Renal cortical epithelial cell (primary cell): Measurements from ENCODE around the gene WSCD2. TPM values are rescaled to one million over a fixed set of nuclear protein-coding genes. Genes with fewer than 3 reads are reported as not detected.
"Not testable (repeated sequence)": the region's sequence is repeated elsewhere in the genome, so short reads cannot be mapped to it uniquely, and the experiment has no call there.

ENCODE experiments used
- DNase-seq: peaks from one replicate; pipeline ENCODE4 v3.0.0-alpha.2; 2011; ENCODE audit warnings: low read depth
- total RNA-seq: library from RNA; depleted of rRNA; stranded (reverse); fragments of >200 nt; gene quantifications from 2 replicates; pipeline ENCODE4 v1.2.3, GENCODE V29; 2014

The WSCD2 gene
- total RNA-seq, 1 donor from 2014 or later = not detected

- no peak for DNase-seq
Measured at GRCh38 chr12:108194585-108194984, 65.5 kb downstream of the WSCD2 start.

GRCh38 chr12:108196319-108196718, 67.2 kb downstream of the WSCD2 start:
- no peak for DNase-seq

- DNase-seq = no peak
Measured at GRCh38 chr12:108196921-108197320, 67.8 kb downstream of the WSCD2 start.

- DNase-seq = no peak
Measured at GRCh38 chr12:108198043-108198442, 69.0 kb downstream of the WSCD2 start.

GRCh38 chr12:108199106-108199505, 70.0 kb downstream of the WSCD2 start:
- no peak for DNase-seq

GRCh38 chr12:108201808-108202207, 72.7 kb downstream of the WSCD2 start:
- no peak for DNase-seq

- DNase-seq = no peak
Measured at GRCh38 chr12:108204117-108204987, 75.3 kb downstream of the WSCD2 start.

- no peak for DNase-seq
Measured at GRCh38 chr12:108205864-108206263, 76.8 kb downstream of the WSCD2 start.

GRCh38 chr12:108207791-108208730, 79.0 kb downstream of the WSCD2 start:
- no peak for DNase-seq

GRCh38 chr12:108210001-108210400, 80.9 kb downstream of the WSCD2 start:
- DNase-seq = no peak

- no peak for DNase-seq
Measured at GRCh38 chr12:108211157-108211556, 82.1 kb downstream of the WSCD2 start.

- no peak for DNase-seq
Measured at GRCh38 chr12:108213871-108214445, 84.9 kb downstream of the WSCD2 start.

GRCh38 chr12:108214486-108214885, 85.4 kb downstream of the WSCD2 start:
- peak; percentile 7 for DNase-seq

- no peak for DNase-seq
Measured at GRCh38 chr12:108215458-108215857, 86.4 kb downstream of the WSCD2 start.

- DNase-seq = no peak
Measured at GRCh38 chr12:108218921-108219320, 89.8 kb downstream of the WSCD2 start.

- not testable (repeated sequence) for DNase-seq
Measured at GRCh38 chr12:108225101-108225500, 96.0 kb downstream of the WSCD2 start.

GRCh38 chr12:108226866-108227265, 97.8 kb downstream of the WSCD2 start:
- DNase-seq = no peak

GRCh38 chr12:108228746-108229145, 99.7 kb downstream of the WSCD2 start:
- no peak for DNase-seq

- no peak for DNase-seq
Measured at GRCh38 chr12:108231109-108231905, 102.2 kb downstream of the WSCD2 start.

- no peak for DNase-seq
Measured at GRCh38 chr12:108231909-108232434, 102.9 kb downstream of the WSCD2 start.

GRCh38 chr12:108232565-108232964, 103.5 kb downstream of the WSCD2 start:
- DNase-seq = no peak
